ENCODE data around the gene COL6A2. TPM values are rescaled to one million over a fixed set of nuclear protein-coding genes. Genes with fewer than 3 reads are reported as not detected.

The COL6A2 gene
- total RNA-seq, 2 donors from 2014 or later: 259 to 377 TPM

GRCh38 chr21:46064870-46065214 is 33.1 kb upstream of the COL6A2 start:
- Histone ChIP-seq H3K36me3 (ENCODE audit: control insufficient read depth, insufficient read depth, low read length) (no peaks in the 10 kb centered on the region), H3K27me3 (ENCODE audit: control insufficient read depth, insufficient read depth, low read length, poor library complexity, severe bottlenecking) (no peaks in the 10 kb centered on the region), H3K4me3 (ENCODE audit: low read length) (no peak overlapping the region), H3K27ac (ENCODE audit: low read depth, low read length) (no peak overlapping the region), H3K9ac (ENCODE audit: extremely low read depth, low read length, poor library complexity, severe bottlenecking) (no peak overlapping the region), H3K9me3 (ENCODE audit: control insufficient read depth, low read length) (peaks cover 23% of the 10 kb centered on the region), H3K4me1 (ENCODE audit: control insufficient read depth, insufficient read depth, low read length) (no peaks in the 10 kb centered on the region)
- H3K36me3 Mint-ChIP-seq (ENCODE audit: low read depth): no peaks in the 10 kb centered on the region
- DNase-seq: peak; percentile 50
- H3K9me3 Mint-ChIP-seq: peaks cover 33% of the 10 kb centered on the region
- TF ChIP-seq CTCF (conservative IDR thresholded peaks at IDR 0.05): no peak
- no peak overlapping the region for H3K27ac Mint-ChIP-seq
- peaks cover 6% of the 10 kb centered on the region for H3K4me1 Mint-ChIP-seq
- WGBS, 2 experiments (ENCODE audit: insufficient coverage in 1 of 2, insufficient read length in 1 of 2): 77 to 79% methylated on average over 13 of the region's 13 CpGs
- H3K4me3 Mint-ChIP-seq: no peak overlapping the region
- no peaks in the 10 kb centered on the region for H3K27me3 Mint-ChIP-seq (ENCODE audit: insufficient read depth)

- Histone ChIP-seq H3K9ac (ENCODE audit: extremely low read depth, low read length, poor library complexity, severe bottlenecking) (no peak overlapping the region), H3K27me3 (ENCODE audit: control insufficient read depth, insufficient read depth, low read length, poor library complexity, severe bottlenecking) (no peaks in the 10 kb centered on the region), H3K27ac (ENCODE audit: low read depth, low read length) (no peak overlapping the region), H3K9me3 (ENCODE audit: control insufficient read depth, low read length) (peaks cover 22% of the 10 kb centered on the region), H3K4me1 (ENCODE audit: control insufficient read depth, insufficient read depth, low read length) (no peaks in the 10 kb centered on the region), H3K36me3 (ENCODE audit: control insufficient read depth, insufficient read depth, low read length) (no peaks in the 10 kb centered on the region), H3K4me3 (ENCODE audit: low read length) (no peak overlapping the region)
- DNase-seq: peak; percentile 48
- 85 to 87% methylated on average over 13 to 22 of the region's 22 CpGs for WGBS, 2 experiments (ENCODE audit: insufficient coverage in 1 of 2, insufficient read length in 1 of 2)
- no peak overlapping the region for H3K4me3 Mint-ChIP-seq
- H3K4me1 Mint-ChIP-seq: peaks cover 6% of the 10 kb centered on the region
- peaks cover 29% of the 10 kb centered on the region for H3K9me3 Mint-ChIP-seq
- H3K27ac Mint-ChIP-seq: no peak overlapping the region
- H3K27me3 Mint-ChIP-seq (ENCODE audit: insufficient read depth): no peaks in the 10 kb centered on the region
- no peaks in the 10 kb centered on the region for H3K36me3 Mint-ChIP-seq (ENCODE audit: low read depth)
- no peak for TF ChIP-seq CTCF (conservative IDR thresholded peaks at IDR 0.05)
These were observed 32.5 kb upstream of the COL6A2 start for GRCh38 chr21:46065215-46065913.

- Mint-ChIP-seq H3K4me1 (peaks cover 6% of the 10 kb centered on the region), H3K36me3 (ENCODE audit: low read depth) (no peaks in the 10 kb centered on the region), H3K27me3 (ENCODE audit: insufficient read depth) (no peaks in the 10 kb centered on the region), H3K4me3 (no peak overlapping the region), H3K9me3 (peaks cover 25% of the 10 kb centered on the region), H3K27ac (no peak overlapping the region)
- no peaks in the 10 kb centered on the region for H3K36me3 ChIP-seq (ENCODE audit: control insufficient read depth, insufficient read depth, low read length)
- no peaks in the 10 kb centered on the region for H3K27me3 ChIP-seq (ENCODE audit: control insufficient read depth, insufficient read depth, low read length, poor library complexity, severe bottlenecking)
- no peak overlapping the region for H3K4me3 ChIP-seq (ENCODE audit: low read length)
- WGBS, 2 experiments (ENCODE audit: insufficient coverage in 1 of 2, insufficient read length in 1 of 2): 90% methylated on average over 19 to 23 of the region's 23 CpGs
- H3K9ac ChIP-seq (ENCODE audit: extremely low read depth, low read length, poor library complexity, severe bottlenecking): no peak overlapping the region
- no peak for TF ChIP-seq CTCF (conservative IDR thresholded peaks at IDR 0.05)
- H3K27ac ChIP-seq (ENCODE audit: low read depth, low read length): no peak overlapping the region
- H3K4me1 ChIP-seq (ENCODE audit: control insufficient read depth, insufficient read depth, low read length): no peaks in the 10 kb centered on the region
- peaks cover 22% of the 10 kb centered on the region for H3K9me3 ChIP-seq (ENCODE audit: control insufficient read depth, low read length)
- DNase-seq: peak; percentile 36
These were observed 31.9 kb upstream of the COL6A2 start for GRCh38 chr21:46065914-46066551.
